Activated CD4-positive, alpha-beta memory T cell treated with anti-CD3 and anti-CD28 coated beads, Interleukin-2, amount 10 ng/mL, durations not matched to agents 7 days and 5 days (primary cell): Measurements from ENCODE around the gene CDKN2B-AS1. TPM values are rescaled to one million over a fixed set of nuclear protein-coding genes. Genes with fewer than 3 reads are reported as not detected.

Experiments used
- CTCF ChIA-PET: fragments of 350-600 bp; sonication (Branson Sonifier 250); formaldehyde crosslinking; loops from one replicate; lab custom pipeline; 2021; ENCODE audit warnings: antibody characterized with exemption, inconsistent platforms; lab: Charles Lee
- POLR2A ChIA-PET: fragments of 350-600 bp; sonication (Branson Sonifier 250); formaldehyde crosslinking; loops from one replicate; lab custom pipeline; 2021; ENCODE audit warnings: antibody characterized with exemption; lab: Charles Lee
- DNase-seq: peaks from one replicate; pipeline ENCODE4 v3.0.0-alpha.2; 2020
- H3K27ac Mint-ChIP-seq: one replicate; pipeline ENCODE4 v1.8.0; 2021; ENCODE audit warnings: mild to moderate bottlenecking, mixed read lengths
- H3K27me3 Mint-ChIP-seq: one replicate; pipeline ENCODE4 v1.8.0; 2021; ENCODE audit warnings: mixed read lengths
- H3K36me3 Mint-ChIP-seq: one replicate; pipeline ENCODE4 v1.8.0; 2021; ENCODE audit warnings: low read depth, mixed read lengths
- H3K4me1 Mint-ChIP-seq: one replicate; pipeline ENCODE4 v1.8.0; 2021; ENCODE audit warnings: mixed read lengths
- H3K4me3 Mint-ChIP-seq: one replicate; pipeline ENCODE4 v1.8.0; 2021; ENCODE audit warnings: mild to moderate bottlenecking, mixed read lengths
- H3K9me3 Mint-ChIP-seq: one replicate; pipeline ENCODE4 v1.8.0; 2021; ENCODE audit warnings: mixed read lengths
- total RNA-seq, 2 experiments: library from RNA; stranded (reverse); gene quantifications; one replicate each; pipeline ENCODE4 v1.2.3, GENCODE V29; 2021

Gene CDKN2B-AS1
- total RNA-seq, 2 experiments from 2014 or later = 2.6 TPM

GRCh38 chr9:21996438-21996837 lies 1.8 kb downstream of the CDKN2B-AS1 start:
- Mint-ChIP-seq H3K9me3 (no peaks in the 10 kb centered on the region), H3K36me3 (peaks cover 6% of the 10 kb centered on the region), H3K4me3 (peak overlapping the region; percentile 96), H3K27me3 (peaks cover 20% of the 10 kb centered on the region), H3K4me1 (peaks cover 27% of the 10 kb centered on the region), H3K27ac (no peak overlapping the region)
- POLR2A ChIA-PET = interaction anchor here (1.1 to 2.4 kb wide), 2 partner anchors 84 to 142 kb away, joined by 3 to 7 read pairs; no protein-coding TSS in a partner anchor
- DNase-seq = no peak
- CTCF ChIA-PET = interaction anchor here (8.3 kb wide), 1 partner anchor 12 kb away, joined by 72 read pairs; the partner anchor contains the start of gene CDKN2B

DNA sequence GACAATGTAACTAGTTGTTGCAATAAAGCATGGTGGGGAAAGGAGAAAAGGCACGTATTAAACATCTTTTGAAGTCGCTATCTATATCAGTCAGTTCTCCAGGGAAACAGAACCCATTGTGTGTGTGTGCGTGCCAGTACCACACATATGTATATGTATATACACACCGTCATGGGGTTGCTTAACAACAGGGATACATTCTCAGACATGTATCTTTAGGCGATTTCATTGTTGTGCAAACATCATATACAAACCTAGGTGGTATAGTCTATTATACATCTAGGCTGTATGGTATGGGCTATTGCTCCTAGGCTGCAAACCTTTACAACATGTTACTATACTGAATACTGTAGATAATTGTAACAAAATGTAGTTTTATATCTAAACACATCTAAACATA lies 2.3 kb downstream of the CDKN2B-AS1 start:
- ChIA-PET POLR2A (interaction anchor here (1.3 kb wide), 1 partner anchor 12 kb away, joined by 6 read pairs; the partner anchor contains the start of gene CDKN2B), CTCF (interaction anchor here (8.3 kb wide), 1 partner anchor 11 kb away, joined by 72 read pairs; the partner anchor contains the start of gene CDKN2B)
- Mint-ChIP-seq H3K27me3 (peaks cover 24% of the 10 kb centered on the region), H3K4me3 (peak overlapping the region; percentile 96), H3K9me3 (no peaks in the 10 kb centered on the region), H3K36me3 (peaks cover 6% of the 10 kb centered on the region), H3K27ac (no peak overlapping the region), H3K4me1 (peaks cover 25% of the 10 kb centered on the region)
- no peak for DNase-seq

- Mint-ChIP-seq H3K27me3 (peaks cover 29% of the 10 kb centered on the region), H3K9me3 (no peaks in the 10 kb centered on the region), H3K36me3 (peaks cover 6% of the 10 kb centered on the region), H3K4me1 (peaks cover 25% of the 10 kb centered on the region), H3K4me3 (no peak overlapping the region), H3K27ac (no peak overlapping the region)
- POLR2A ChIA-PET = interaction anchor here (1.3 kb wide), 1 partner anchor 11 kb away, joined by 6 read pairs; the partner anchor contains the start of gene CDKN2B
- CTCF ChIA-PET = interaction anchor here (8.3 kb wide), 1 partner anchor 11 kb away, joined by 72 read pairs; the partner anchor contains the start of gene CDKN2B
- no peak for DNase-seq
Measured at GRCh38 chr9:21997480-21997879, 2.9 kb downstream of the CDKN2B-AS1 start.

GRCh38 chr9:21998026-21998425 lies 3.4 kb downstream of the CDKN2B-AS1 start:
- POLR2A ChIA-PET = interaction anchor here (1.3 kb wide), 1 partner anchor 11 kb away, joined by 6 read pairs; the partner anchor contains the start of gene CDKN2B
- Mint-ChIP-seq H3K9me3 (no peaks in the 10 kb centered on the region), H3K4me1 (peaks cover 23% of the 10 kb centered on the region), H3K36me3 (peaks cover 6% of the 10 kb centered on the region), H3K4me3 (no peak overlapping the region), H3K27ac (no peak overlapping the region), H3K27me3 (peaks cover 32% of the 10 kb centered on the region)
- DNase-seq = no peak
- CTCF ChIA-PET = interaction anchor here (8.3 kb wide), 1 partner anchor 10 kb away, joined by 72 read pairs; the partner anchor contains the start of gene CDKN2B

DNA sequence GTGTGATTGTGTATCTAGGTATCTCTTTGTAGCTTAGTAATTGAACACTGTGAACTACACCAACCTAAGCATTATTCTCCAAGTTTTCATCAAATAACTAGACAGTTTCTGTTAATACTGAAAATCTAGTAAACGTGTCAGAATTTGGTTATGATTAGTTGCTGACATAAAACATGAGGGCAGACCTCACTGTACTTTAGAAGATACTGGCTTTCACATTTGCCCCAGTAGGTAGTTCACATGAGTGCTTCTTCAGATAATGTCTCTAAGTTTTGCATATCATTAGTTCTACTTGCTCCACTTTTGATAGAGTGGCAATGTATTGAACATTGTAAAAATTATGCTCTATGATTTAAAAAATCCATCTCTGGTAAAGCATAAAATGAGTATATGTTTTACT lies 7.4 kb downstream of the CDKN2B-AS1 start:
- no peak overlapping the region for H3K4me3 Mint-ChIP-seq
- CTCF ChIA-PET = interaction anchor here (1.1 to 2.2 kb wide), 2 partner anchors 9 to 189 kb away, joined by 4 to 6 read pairs; no protein-coding TSS in a partner anchor
- H3K27ac Mint-ChIP-seq = no peak overlapping the region
- DNase-seq = no peak
- H3K36me3 Mint-ChIP-seq = peaks cover 21% of the 10 kb centered on the region
- POLR2A ChIA-PET = no interaction called here
- H3K27me3 Mint-ChIP-seq = peaks cover 53% of the 10 kb centered on the region
- no peaks in the 10 kb centered on the region for H3K9me3 Mint-ChIP-seq
- H3K4me1 Mint-ChIP-seq = peaks cover 18% of the 10 kb centered on the region

DNA sequence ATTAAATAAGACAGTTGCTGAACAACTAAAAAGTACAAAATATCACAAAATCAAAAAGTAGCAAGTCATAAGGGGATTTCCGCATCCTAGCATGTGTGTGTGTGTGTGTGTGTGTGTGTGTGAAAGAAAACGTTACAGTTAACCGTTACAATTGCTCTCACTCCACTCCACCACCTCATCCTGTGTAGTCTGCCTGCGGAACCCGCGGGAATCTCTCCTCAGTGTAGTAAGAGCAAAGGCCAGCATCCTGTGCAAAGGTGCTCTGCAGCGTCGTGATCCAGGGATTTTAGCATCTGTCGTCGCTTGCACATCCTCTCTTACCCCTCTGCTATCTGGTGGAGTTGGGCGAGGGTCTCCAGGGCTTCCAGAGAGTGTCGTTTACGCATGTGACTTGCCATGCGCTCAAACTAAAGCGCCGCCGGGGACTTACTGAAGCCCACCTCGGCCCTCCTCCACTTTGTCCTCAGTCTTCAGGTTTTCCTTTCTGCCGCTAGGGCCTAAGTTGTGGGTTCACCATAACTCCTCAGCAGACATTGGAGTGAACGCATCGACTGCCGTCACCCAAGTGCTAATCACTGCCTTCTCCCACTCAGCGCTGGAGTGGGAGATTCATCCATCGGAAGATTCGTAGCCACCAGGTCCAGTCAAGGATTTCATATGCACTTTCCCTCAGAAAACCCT lies 10.6 kb downstream of the CDKN2B-AS1 start:
- Mint-ChIP-seq H3K4me1 (peaks cover 31% of the 10 kb centered on the region), H3K9me3 (no peaks in the 10 kb centered on the region), H3K4me3 (peak overlapping the region; percentile 9), H3K27me3 (peaks cover 61% of the 10 kb centered on the region), H3K36me3 (peaks cover 21% of the 10 kb centered on the region), H3K27ac (no peak overlapping the region)
- POLR2A ChIA-PET = no interaction called here
- DNase-seq = no peak
- CTCF ChIA-PET = no interaction called here

DNA sequence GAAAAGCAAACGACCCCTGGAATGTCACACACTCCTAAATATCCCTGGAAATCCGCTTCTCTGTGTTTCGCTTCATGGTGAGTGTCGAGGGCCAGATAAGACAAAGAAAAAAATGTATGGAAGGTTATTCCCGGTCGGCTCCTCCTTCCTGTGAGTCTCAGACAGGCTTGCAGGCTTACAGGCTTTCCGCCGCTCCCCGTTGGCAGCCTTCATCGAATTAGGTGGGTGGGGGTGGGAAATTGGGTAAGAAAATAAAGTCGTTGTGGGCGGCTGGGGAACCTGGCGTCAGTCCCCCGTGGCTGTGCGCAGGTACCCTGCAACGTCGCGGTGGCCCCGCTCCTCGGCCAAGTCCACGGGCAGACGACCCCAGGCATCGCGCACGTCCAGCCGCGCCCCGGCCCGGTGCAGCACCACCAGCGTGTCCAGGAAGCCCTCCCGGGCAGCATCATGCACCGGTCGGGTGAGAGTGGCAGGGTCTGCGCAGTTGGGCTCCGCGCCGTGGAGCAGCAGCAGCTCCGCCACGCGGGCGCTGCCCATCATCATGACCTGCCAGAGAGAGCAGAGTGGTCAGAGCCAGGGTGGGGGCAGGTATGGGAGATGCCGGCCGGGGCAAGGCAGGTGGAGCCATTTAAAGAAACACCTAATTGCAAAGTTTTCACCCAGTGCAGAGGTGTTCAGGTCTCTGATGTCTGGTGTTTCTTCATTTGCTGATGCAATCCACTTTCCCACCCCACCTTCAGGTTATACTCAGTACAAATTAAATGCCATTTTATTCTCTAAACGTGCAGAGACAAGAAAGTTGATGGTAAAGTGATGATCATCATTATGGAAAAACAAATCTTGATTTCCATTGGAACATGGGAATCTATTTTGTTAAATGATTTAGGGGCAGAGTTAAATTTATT lies 11.4 kb downstream of the CDKN2B-AS1 start:
- Mint-ChIP-seq H3K4me3 (peak overlapping the region; percentile 9), H3K27ac (no peak overlapping the region), H3K36me3 (peaks cover 21% of the 10 kb centered on the region), H3K27me3 (peaks cover 64% of the 10 kb centered on the region), H3K4me1 (peaks cover 33% of the 10 kb centered on the region), H3K9me3 (no peaks in the 10 kb centered on the region)
- ChIA-PET CTCF (interaction anchor here (1.0 to 4.4 kb wide), 8 partner anchors 9 to 192 kb away, joined by 3 to 99 read pairs (median 41); partner anchors contain the start of genes CDKN2A and CDKN2B-AS1), POLR2A (interaction anchor here (3.2 kb wide), 1 partner anchor 12 kb away, joined by 29 read pairs; the partner anchor contains the start of genes CDKN2A and CDKN2B-AS1)
- DNase-seq = no peak

DNA sequence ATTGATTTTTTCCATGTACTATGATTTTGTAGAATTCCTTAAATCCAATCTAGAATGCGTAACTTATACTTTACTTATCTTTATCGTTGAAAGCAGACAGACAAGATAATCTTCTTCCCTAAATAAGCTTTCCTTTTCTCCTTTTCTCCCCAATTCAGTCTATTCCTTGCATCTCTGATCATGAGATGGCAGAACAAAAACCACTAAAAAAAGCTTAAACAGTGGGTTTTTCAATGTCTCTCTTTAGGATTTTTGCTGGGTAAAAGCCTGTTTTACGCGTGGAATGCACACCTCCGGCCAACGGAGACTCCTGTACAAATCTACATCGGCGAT lies 13.8 kb downstream of the CDKN2B-AS1 start:
- Mint-ChIP-seq H3K4me3 (peak overlapping the region; percentile 82), H3K4me1 (peaks cover 33% of the 10 kb centered on the region), H3K9me3 (no peaks in the 10 kb centered on the region), H3K27ac (no peak overlapping the region), H3K36me3 (peaks cover 21% of the 10 kb centered on the region), H3K27me3 (peaks cover 54% of the 10 kb centered on the region)
- DNase-seq = no peak
- ChIA-PET CTCF (interaction anchor here (0.6 to 4.4 kb wide), 54 partner anchors 9 to 674 kb away, joined by 3 to 99 read pairs (median 6); partner anchors contain the start of genes CDKN2A and CDKN2B-AS1), POLR2A (interaction anchor here (0.7 to 3.2 kb wide), 15 partner anchors 11 to 218 kb away, joined by 3 to 29 read pairs (median 6); partner anchors contain the start of genes CDKN2A, CDKN2B-AS1 and MTAP)

GRCh38 chr9:22008717-22009505 lies 14.3 kb downstream of the CDKN2B-AS1 start, which contains the start of gene CDKN2B:
CDKN2B (minus strand) TSS chr9:22009305; CDS start chr9:22008953, 352 bp downstream.
- ChIA-PET POLR2A (interaction anchor here (0.7 to 3.2 kb wide), 15 partner anchors 11 to 218 kb away, joined by 3 to 29 read pairs (median 6); partner anchors contain the start of genes CDKN2A, CDKN2B-AS1 and MTAP), CTCF (interaction anchor here (0.8 to 4.4 kb wide), 51 partner anchors 11 to 674 kb away, joined by 3 to 99 read pairs (median 7); partner anchors contain the start of genes CDKN2A and CDKN2B-AS1)
- H3K27ac Mint-ChIP-seq = no peak within 1 kb of the TSS

DNA sequence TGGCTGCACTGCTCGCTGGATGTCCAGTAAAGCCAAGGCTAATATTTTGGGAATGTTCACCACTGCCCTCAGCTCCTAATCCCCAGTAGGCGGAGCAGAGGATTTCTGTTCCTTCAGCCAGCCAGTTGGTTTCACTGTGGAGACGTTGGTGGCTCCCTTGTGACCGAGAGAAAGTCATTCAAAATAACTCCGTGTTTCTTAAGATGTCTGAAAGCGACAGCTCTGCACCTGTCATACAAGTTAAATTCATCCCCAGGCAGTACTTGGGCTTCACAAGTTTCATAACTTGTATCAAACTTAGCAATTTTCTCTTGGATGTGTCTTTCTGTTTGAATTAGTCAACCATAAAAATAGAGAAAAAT lies 14.9 kb downstream of the CDKN2B-AS1 start:
- ChIA-PET CTCF (interaction anchor here (0.9 to 4.4 kb wide), 34 partner anchors 13 to 675 kb away, joined by 3 to 99 read pairs (median 10); partner anchors contain the start of genes CDKN2A and CDKN2B-AS1), POLR2A (interaction anchor here (1.4 to 3.2 kb wide), 7 partner anchors 12 to 197 kb away, joined by 4 to 29 read pairs (median 7); partner anchors contain the start of genes CDKN2A and CDKN2B-AS1)
- Mint-ChIP-seq H3K27ac (no peak overlapping the region), H3K4me3 (peak overlapping the region; percentile 82), H3K36me3 (peaks cover 17% of the 10 kb centered on the region), H3K4me1 (peaks cover 33% of the 10 kb centered on the region), H3K9me3 (no peaks in the 10 kb centered on the region), H3K27me3 (peaks cover 45% of the 10 kb centered on the region)
- no peak for DNase-seq

More at GRCh38 chr9:22008717-22009505, 14.3 kb downstream of the CDKN2B-AS1 start, which contains the start of gene CDKN2B:
- Mint-ChIP-seq H3K36me3 (peaks cover 21% of the 10 kb centered on the region), H3K4me1 (peaks cover 33% of the 10 kb centered on the region), H3K27me3 (peaks cover 50% of the 10 kb centered on the region), H3K9me3 (no peaks in the 10 kb centered on the region), H3K4me3 (peak within 1 kb of the TSS; percentile 82)
- peak; percentile 79 for DNase-seq

- Mint-ChIP-seq H3K36me3 (peaks cover 4% of the 10 kb centered on the region), H3K27ac (no peak overlapping the region), H3K27me3 (peaks cover 30% of the 10 kb centered on the region), H3K4me1 (peaks cover 19% of the 10 kb centered on the region), H3K9me3 (no peaks in the 10 kb centered on the region), H3K4me3 (no peak overlapping the region)
- ChIA-PET POLR2A (no interaction called here), CTCF (interaction anchor here (0.8 to 1.7 kb wide), 7 partner anchors 9 to 233 kb away, joined by 3 to 8 read pairs (median 4); no protein-coding TSS in a partner anchor)
- no peak for DNase-seq
Measured at GRCh38 chr9:22010866-22011625, 16.5 kb downstream of the CDKN2B-AS1 start.
